Type B pancreatic cell (in vitro differentiated cells): ENCODE data around the gene B9D2. TPM values are rescaled to one million over a fixed set of nuclear protein-coding genes. Genes with fewer than 3 reads are reported as not detected.
A peak's percentile ranks its signal among the peaks of the same experiment; 100 is the strongest.

Experiments
- DNase-seq: peaks from one replicate; pipeline ENCODE4 v3.0.0; 2021; ENCODE audit warnings: mixed read lengths; ENCODE audit not compliant: unreplicated experiment; ENCODE audit errors: extremely low spot score
- H3K27ac Mint-ChIP-seq: 2 replicates; pipeline ENCODE4 v1.8.0; 2021; ENCODE audit warnings: mild to moderate bottlenecking, mixed read lengths
- H3K27me3 Mint-ChIP-seq: 2 replicates; pipeline ENCODE4 v1.8.0; 2021; ENCODE audit warnings: mixed read lengths
- H3K36me3 Mint-ChIP-seq: 2 replicates; pipeline ENCODE4 v1.8.0; 2021; ENCODE audit warnings: mixed read lengths
- H3K4me1 Mint-ChIP-seq: one replicate; pipeline ENCODE4 v1.8.0; 2021; ENCODE audit warnings: mixed read lengths; ENCODE audit not compliant: unreplicated experiment
- H3K4me3 Mint-ChIP-seq: 2 replicates; pipeline ENCODE4 v1.8.0; 2021; ENCODE audit warnings: mild to moderate bottlenecking, mixed read lengths
- H3K9me3 Mint-ChIP-seq: 2 replicates; pipeline ENCODE4 v1.8.0; 2021; ENCODE audit warnings: mixed read lengths
- CTCF ChIP-seq: fragments of 200-600 bp; sonication (generic); conservative IDR thresholded peaks from 2 replicates; pipeline ENCODE4 v1.5.0; 2021; ENCODE audit warnings: antibody characterized with exemption, mild to moderate bottlenecking
- total RNA-seq: library from RNA; stranded (reverse); gene quantifications from 2 replicates; pipeline ENCODE4 v1.2.1, GENCODE V29; 2021; ENCODE audit warnings: low replicate concordance

Gene B9D2
- total RNA-seq, 1 donor from 2014 or later: 8.8 TPM

- Mint-ChIP-seq H3K27ac (peak overlapping the region; percentile 96), H3K4me1 (peaks cover 35% of the 10 kb centered on the region), H3K4me3 (peak overlapping the region; percentile 100), H3K9me3 (no peaks in the 10 kb centered on the region), H3K27me3 (no peaks in the 10 kb centered on the region), H3K36me3 (peaks cover 11% of the 10 kb centered on the region)
- TF ChIP-seq CTCF: no peak
- no peak for DNase-seq
Observed at GRCh38 chr19:41309180-41310032, 54.5 kb downstream of the B9D2 start.

- Mint-ChIP-seq H3K4me3 (peak overlapping the region; percentile 100), H3K27ac (peak overlapping the region; percentile 96), H3K4me1 (peaks cover 34% of the 10 kb centered on the region), H3K27me3 (no peaks in the 10 kb centered on the region), H3K9me3 (no peaks in the 10 kb centered on the region), H3K36me3 (peaks cover 14% of the 10 kb centered on the region)
- peak; percentile 99 for TF ChIP-seq CTCF
- DNase-seq: peak; percentile 93
Observed at GRCh38 chr19:41308450-41309179, 55.3 kb downstream of the B9D2 start.

GRCh38 chr19:41307954-41308449 lies 55.9 kb downstream of the B9D2 start:
- no peak for TF ChIP-seq CTCF
- Mint-ChIP-seq H3K36me3 (peaks cover 8% of the 10 kb centered on the region), H3K4me1 (peaks cover 28% of the 10 kb centered on the region), H3K9me3 (no peaks in the 10 kb centered on the region), H3K4me3 (peak overlapping the region; percentile 100), H3K27ac (peak overlapping the region; percentile 96), H3K27me3 (no peaks in the 10 kb centered on the region)
- no peak for DNase-seq

- Mint-ChIP-seq H3K27me3 (no peaks in the 10 kb centered on the region), H3K27ac (peak overlapping the region; percentile 39), H3K36me3 (peaks cover 8% of the 10 kb centered on the region), H3K9me3 (no peaks in the 10 kb centered on the region), H3K4me1 (peaks cover 25% of the 10 kb centered on the region), H3K4me3 (no peak overlapping the region)
- no peak for DNase-seq
- TF ChIP-seq CTCF: no peak
Observed at GRCh38 chr19:41307090-41307875, 56.7 kb downstream of the B9D2 start.
